Measurements from ENCODE around the gene GAK. TPM values are rescaled to one million over a fixed set of nuclear protein-coding genes. Genes with fewer than 3 reads are reported as not detected.

The GAK gene
- total and polyA plus RNA-seq, 2 of the 4 experiments (the other 2 are of a cell fraction), result 45.1 to 133 TPM

- dilution Hi-C loops (cut with HindIII; ENCODE audit: low sequenced_read_pairs, unreplicated experiment), result no loop called here
- POLR2A ChIA-PET (ENCODE audit: unreplicated experiment), result no interaction called here
- H4K20me1 ChIP-seq (ENCODE audit: insufficient read depth, low read length), result peaks cover 20% of the 10 kb centered on the region
Observed at GRCh38 chr4:946517-947471, 14.7 kb upstream of the GAK start.

More at GRCh38 chr4:946517-947471, 14.7 kb upstream of the GAK start:
- no peak overlapping the region for H3K18ac ChIP-seq (ENCODE audit: low read depth, low read length)
- H3K27ac ChIP-seq (ENCODE audit: insufficient read depth, low read length), result no peak overlapping the region
- intact Hi-C loops (cut with micrococcal nuclease), result no loop called here
- 0 out of 2 replicates have a peak, but pooled peaks cover 3% of the 10 kb centered on the region for H3K9me1 ChIP-seq (ENCODE audit: insufficient read depth, low read length)
- no peaks in the 10 kb centered on the region; the same call in 1 of the 2 replicates for H3K36me3 ChIP-seq (ENCODE audit: control insufficient read depth, insufficient read depth, low read length)
- BruUV-seq (replicated peaks), result no TSS peak
- H4K5ac ChIP-seq (ENCODE audit: low read depth, low read length), result no peak overlapping the region
- H2AK5ac ChIP-seq (ENCODE audit: low read depth, low read length), result no peak overlapping the region
- H3K4me2 ChIP-seq (ENCODE audit: low read depth, low read length), result no peak overlapping the region
- no peak overlapping the region for H3K14ac ChIP-seq (replicated peaks; ENCODE audit: low read depth, low read length)
- H3K9ac ChIP-seq (ENCODE audit: low read depth, low read length), result no peak overlapping the region
- DNase-seq (no peak), ATAC-seq (ENCODE audit: low read depth) (no peak)
- H4K91ac ChIP-seq (ENCODE audit: insufficient read depth, low read depth, low read length), result no peak overlapping the region
- no peak overlapping the region for H2BK20ac ChIP-seq (ENCODE audit: low read depth, low read length)
- no peak overlapping the region for H2BK5ac ChIP-seq (ENCODE audit: low read depth, low read length, poor library complexity, severe bottlenecking)
- H2AFZ ChIP-seq (replicated peaks; ENCODE audit: low read length, poor library complexity), result no peak overlapping the region
- H3K4me3 ChIP-seq (ENCODE audit: insufficient read depth, low read depth, low read length), result no peak overlapping the region
- H2BK120ac ChIP-seq (ENCODE audit: low read depth, low read length), result no peak overlapping the region
- H2AK9ac ChIP-seq (replicated peaks; ENCODE audit: low read depth, low read length, poor library complexity), result no peak overlapping the region
- no peak overlapping the region for H2BK15ac ChIP-seq (ENCODE audit: low read depth, low read length)
- H3K23ac ChIP-seq (ENCODE audit: low read depth, low read length), result no peak overlapping the region
- no peak overlapping the region for H3K56ac ChIP-seq (ENCODE audit: extremely low read depth, insufficient read depth, low read length)
- TF ChIP-seq MAFK (IDR thresholded peaks at IDR 0.05; ENCODE audit: low read depth, low read length), result no peak
- no peak for TF ChIP-seq POLR2A (IDR thresholded peaks at IDR 0.05; ENCODE audit: low read depth, low read length)
- no peak for TF ChIP-seq CEBPB (IDR thresholded peaks at IDR 0.05; ENCODE audit: low read depth, low read length)
- no peak for TF ChIP-seq USF2 (IDR thresholded peaks at IDR 0.05; ENCODE audit: low read depth, low read length)
- H3K79me1 ChIP-seq (ENCODE audit: low read depth in 1 of 2, low read length in 2 of 2), result 0 out of 4 replicates have a peak, but pooled peaks cover 0 to 8% of the 10 kb centered on the region in 2 experiments
- H3K9me3 ChIP-seq (ENCODE audit: control insufficient read depth, insufficient read depth, low read length), result no peaks in the 10 kb centered on the region
- H4K8ac ChIP-seq (ENCODE audit: low read depth in 2 of 2, low read length in 2 of 2), result no peak overlapping the region
- no peak overlapping the region for H3K4ac ChIP-seq (ENCODE audit: low read depth, low read length)
- WGBS, 2 experiments (ENCODE audit: extremely low coverage in 2 of 2, insufficient read length in 1 of 2), result 69% methylated on average over 34 of the region's 62 CpGs; no CpG with 5 or more reads in 1 of the 2 experiments
- peaks cover 6% of the 10 kb centered on the region; the same call in 1 of the 2 replicates for H3K4me1 ChIP-seq (ENCODE audit: control insufficient read depth, insufficient read depth, low read length)
- H3K27me3 ChIP-seq (ENCODE audit: control insufficient read depth, insufficient read depth, low read length), result no peaks in the 10 kb centered on the region
- CTCF ChIA-PET, result no interaction called here
- in situ Hi-C loops (cut with MboI; ENCODE audit: low sequenced_read_pairs), result no loop called here

Measured in IMR-90 (cell line).